Testis (tissue), 2 donors: ENCODE measurements around the gene CROCC2.

Experiments used
- CTCF ChIP-seq, 3 experiments: fragments of 450-650 bp in 2 of 3; fragments of 200-600 bp in 1 of 3; sonication (generic) in 1 of 3; IDR thresholded peaks; one replicate each; pipeline ENCODE4 v1.5.1; 2016 to 2019; ENCODE audit warnings: antibody characterized with exemption in 3 of 3, mild to moderate bottlenecking in 2 of 3, moderate library complexity in 1 of 3
- POLR2A ChIP-seq: fragments of 450-650 bp; IDR thresholded peaks from one replicate; pipeline ENCODE4 v1.6.1; 2017; ENCODE audit warnings: antibody characterized with exemption, mild to moderate bottlenecking, moderate library complexity

DNA sequence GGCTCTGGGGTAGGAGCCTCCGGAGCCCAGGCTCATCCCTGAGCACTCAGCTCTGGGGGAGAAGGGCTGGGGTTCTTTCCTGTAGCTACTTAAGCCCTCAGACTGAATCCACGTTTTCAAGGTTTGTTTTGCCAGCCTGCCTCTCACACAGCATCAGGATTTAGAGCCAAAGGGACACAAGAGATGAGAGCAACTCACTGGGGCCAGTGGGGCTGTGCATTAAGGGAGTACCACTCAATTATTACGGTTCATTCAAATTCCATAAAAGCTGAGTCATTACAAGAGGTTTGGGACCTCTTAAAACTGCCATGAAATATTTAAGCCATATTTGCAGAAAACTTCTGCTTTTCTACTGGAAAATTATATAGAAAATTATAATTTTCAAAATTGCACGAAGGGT lies 75.1 kb downstream of the CROCC2 start:
- TF ChIP-seq CTCF (IDR thresholded peaks at IDR 0.05) (no peak), POLR2A (no peak)
